Neutrophil (primary cell): ENCODE measurements around the gene FGD3.

Experiments used
- H3K27ac ChIP-seq: fragments of 200-600 bp; sonication (generic); 2 replicates; pipeline ENCODE4 v1.5.1; 2016; ENCODE audit warnings: mild to moderate bottlenecking, moderate library complexity
- H3K27me3 ChIP-seq: fragments of 200-600 bp; sonication (generic); 2 replicates; pipeline ENCODE4 v1.6.0; 2016; ENCODE audit warnings: mild to moderate bottlenecking
- H3K36me3 ChIP-seq: fragments of 200-600 bp; sonication (generic); 2 replicates; pipeline ENCODE4 v1.5.1; 2017
- H3K4me1 ChIP-seq, 2 experiments: fragments of 200-600 bp in 1 of 2; sonication (generic) in 1 of 2; 1 replicate in 1 of 2; 2 replicates in 1 of 2; pipeline versions ENCODE4 v1.5.1 to v1.6.1; 2013 to 2016; ENCODE audit warnings: low read depth in 1 of 2, low read length in 1 of 2, mild to moderate bottlenecking in 1 of 2, moderate library complexity in 1 of 2; ENCODE audit not compliant: control insufficient read depth in 1 of 2, insufficient read depth in 1 of 2
- H3K4me3 ChIP-seq, 2 experiments: fragments of 200-600 bp in 1 of 2; sonication (generic) in 1 of 2; 1 replicate in 1 of 2; 2 replicates in 1 of 2; pipeline ENCODE4 v1.5.1; 2013 to 2016; ENCODE audit warnings: low read depth in 1 of 2, low read length in 1 of 2, mild to moderate bottlenecking in 1 of 2, moderate library complexity in 1 of 2
- H3K9me3 ChIP-seq: fragments of 200-600 bp; sonication (generic); 2 replicates; pipeline ENCODE4 v1.5.1; 2016
- TF ChIP-seq, protein P1 (sequence below): fragments of 200-600 bp; sonication (generic); IDR thresholded peaks from 2 replicates; pipeline ENCODE4 v1.5.1; 2016; ENCODE audit warnings: antibody characterized with exemption

The FGD3 gene

DNA sequence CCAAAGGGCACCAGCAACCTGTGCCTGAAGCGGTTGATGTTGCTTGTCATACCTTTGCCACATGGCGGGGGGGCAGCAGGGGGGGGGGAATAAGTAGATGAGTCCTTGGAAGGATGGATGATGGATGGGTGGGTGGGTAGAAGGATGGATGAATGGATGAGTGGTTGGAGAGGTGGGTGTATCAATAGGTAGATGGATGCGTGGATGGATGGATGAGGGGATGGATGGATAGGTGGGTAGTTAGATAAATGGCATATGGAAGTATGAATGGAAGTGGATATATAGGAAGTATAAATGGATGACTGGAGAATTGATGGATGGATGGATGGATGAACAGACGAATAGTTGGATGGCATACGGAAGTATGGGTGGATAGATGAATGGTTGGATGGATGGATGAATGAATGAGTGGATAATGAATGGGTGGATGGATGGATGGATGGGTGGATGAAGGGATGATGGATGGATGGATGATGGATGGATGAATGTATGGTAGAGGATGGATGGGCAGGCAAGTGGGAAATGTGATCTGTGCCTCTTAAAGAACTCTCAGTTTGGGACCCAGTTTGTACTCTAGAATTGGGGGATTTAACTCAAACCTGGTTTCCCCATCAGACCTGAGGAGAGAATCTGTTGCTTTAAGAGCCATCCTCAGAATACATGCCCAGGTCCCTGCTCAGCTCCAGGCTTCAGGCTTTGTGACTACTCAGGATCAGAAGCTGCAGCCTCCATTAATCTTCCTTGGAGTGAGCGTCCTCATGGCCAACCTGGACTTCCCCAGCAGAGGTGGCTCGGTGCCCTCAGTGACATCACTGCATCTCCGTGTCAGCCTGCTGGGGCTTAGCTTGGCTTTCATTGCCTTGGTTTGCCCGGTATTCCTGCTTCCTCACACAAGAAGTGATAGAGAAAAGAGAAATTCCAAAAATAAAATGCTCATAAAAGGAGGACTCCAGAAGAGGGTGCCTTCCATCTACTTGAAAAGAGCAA lies 83.6 kb downstream of the FGD3 start:
- Histone ChIP-seq H3K36me3 (peaks cover 92% of the 10 kb centered on the region), H3K4me1 (peaks cover 100% of the 10 kb centered on the region in 2 experiments), H3K27me3 (no peaks in the 10 kb centered on the region), H3K27ac (peak overlapping the region; percentile 95), H3K9me3 (no peaks in the 10 kb centered on the region), H3K4me3 (peak overlapping the region in 1 of 2 experiments; percentile 24)
- TF ChIP-seq, protein P1, sequence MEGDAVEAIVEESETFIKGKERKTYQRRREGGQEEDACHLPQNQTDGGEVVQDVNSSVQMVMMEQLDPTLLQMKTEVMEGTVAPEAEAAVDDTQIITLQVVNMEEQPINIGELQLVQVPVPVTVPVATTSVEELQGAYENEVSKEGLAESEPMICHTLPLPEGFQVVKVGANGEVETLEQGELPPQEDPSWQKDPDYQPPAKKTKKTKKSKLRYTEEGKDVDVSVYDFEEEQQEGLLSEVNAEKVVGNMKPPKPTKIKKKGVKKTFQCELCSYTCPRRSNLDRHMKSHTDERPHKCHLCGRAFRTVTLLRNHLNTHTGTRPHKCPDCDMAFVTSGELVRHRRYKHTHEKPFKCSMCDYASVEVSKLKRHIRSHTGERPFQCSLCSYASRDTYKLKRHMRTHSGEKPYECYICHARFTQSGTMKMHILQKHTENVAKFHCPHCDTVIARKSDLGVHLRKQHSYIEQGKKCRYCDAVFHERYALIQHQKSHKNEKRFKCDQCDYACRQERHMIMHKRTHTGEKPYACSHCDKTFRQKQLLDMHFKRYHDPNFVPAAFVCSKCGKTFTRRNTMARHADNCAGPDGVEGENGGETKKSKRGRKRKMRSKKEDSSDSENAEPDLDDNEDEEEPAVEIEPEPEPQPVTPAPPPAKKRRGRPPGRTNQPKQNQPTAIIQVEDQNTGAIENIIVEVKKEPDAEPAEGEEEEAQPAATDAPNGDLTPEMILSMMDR: no peak

DNA sequence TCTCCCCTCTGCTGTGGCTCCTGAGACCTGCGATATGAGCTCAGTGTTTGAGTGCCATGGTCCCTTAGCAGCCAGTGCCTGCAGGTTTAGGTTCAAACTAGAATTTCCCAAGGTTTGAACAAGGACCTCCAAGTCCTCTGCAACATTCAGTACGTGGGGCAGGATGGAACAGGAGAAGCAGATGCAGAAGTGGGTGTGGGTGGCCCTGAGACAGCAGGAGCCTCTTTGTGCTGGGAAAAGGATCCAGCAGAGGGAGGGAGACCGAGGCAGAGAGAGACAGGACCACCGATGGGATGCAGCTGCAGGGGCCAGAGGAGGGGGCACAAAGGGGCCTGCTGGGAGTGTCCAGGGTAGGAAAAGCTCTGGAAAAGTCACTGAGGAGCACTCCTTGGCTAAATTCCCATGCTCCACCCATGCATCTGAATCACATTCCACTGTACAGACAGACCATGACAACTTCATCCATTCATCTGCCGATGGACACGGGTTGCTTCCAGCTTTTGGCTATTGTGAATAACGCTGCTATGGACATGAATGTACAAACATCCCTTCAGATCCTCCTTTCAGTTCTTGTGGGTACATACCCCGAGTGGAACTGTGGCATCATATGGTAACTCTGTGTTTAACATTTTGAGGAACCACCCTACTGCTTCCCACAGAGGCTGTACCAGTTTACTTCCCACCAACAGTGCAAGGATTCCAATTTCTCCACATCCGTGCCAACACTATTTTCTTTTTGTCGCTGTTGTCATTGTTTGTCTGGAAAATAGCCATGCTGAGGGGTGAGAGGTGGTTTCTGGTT lies 84.5 kb downstream of the FGD3 start:
- TF ChIP-seq, protein P1: no peak
- Histone ChIP-seq H3K36me3 (peaks cover 92% of the 10 kb centered on the region), H3K4me1 (peaks cover 100% of the 10 kb centered on the region in 2 experiments), H3K4me3 (peak overlapping the region in 1 of 2 experiments; percentile 24), H3K9me3 (no peaks in the 10 kb centered on the region), H3K27ac (peak overlapping the region; percentile 95), H3K27me3 (no peaks in the 10 kb centered on the region)

DNA sequence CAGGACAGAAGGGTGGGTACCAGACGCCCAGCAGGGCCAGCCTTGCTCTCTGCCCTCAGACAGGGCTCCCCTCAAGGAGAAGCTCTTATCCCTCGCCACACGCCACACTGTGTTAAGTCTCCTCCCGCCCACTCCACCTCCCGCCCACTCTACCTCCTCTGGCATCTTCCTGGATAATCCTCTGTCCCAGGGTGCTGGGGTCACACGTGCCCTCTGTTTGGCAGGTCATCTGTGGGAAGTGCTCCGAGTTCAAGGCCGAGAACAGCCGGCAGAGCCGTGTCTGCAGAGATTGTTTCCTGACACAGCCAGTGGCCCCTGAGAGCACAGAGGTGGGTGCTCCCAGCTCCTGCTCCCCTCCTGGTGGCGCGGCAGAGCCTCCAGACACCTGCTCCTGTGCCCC lies 85.2 kb downstream of the FGD3 start:
- Histone ChIP-seq H3K27me3 (no peaks in the 10 kb centered on the region), H3K27ac (peak overlapping the region; percentile 95), H3K4me1 (peaks cover 100% of the 10 kb centered on the region in 2 experiments), H3K4me3 (peak overlapping the region in 1 of 2 experiments; percentile 24), H3K36me3 (peaks cover 94% of the 10 kb centered on the region), H3K9me3 (no peaks in the 10 kb centered on the region)
- TF ChIP-seq, protein P1: no peak

DNA sequence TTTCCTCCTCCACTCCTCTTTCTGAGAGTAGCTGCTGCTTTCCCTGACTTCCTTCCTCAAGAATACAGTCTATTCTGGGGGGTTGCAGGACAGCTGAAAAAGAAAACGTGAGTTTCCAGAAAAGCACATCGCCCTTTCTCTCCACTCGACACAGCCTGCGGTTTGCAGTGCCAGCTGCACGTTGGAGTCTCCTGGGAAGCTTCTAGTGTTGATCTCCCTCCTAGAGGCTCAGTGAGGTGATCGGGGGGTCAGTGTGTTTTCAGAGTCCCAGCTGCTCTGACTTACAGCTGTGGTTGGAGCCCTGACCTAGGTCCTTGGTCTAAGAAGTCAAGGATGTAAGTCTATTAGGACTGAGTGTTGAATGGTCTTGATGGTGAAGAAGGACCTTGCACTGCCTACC lies 86.2 kb downstream of the FGD3 start:
- Histone ChIP-seq H3K36me3 (peaks cover 92% of the 10 kb centered on the region), H3K9me3 (no peaks in the 10 kb centered on the region), H3K27ac (peak overlapping the region; percentile 95), H3K4me3 (peak overlapping the region in 1 of 2 experiments; percentile 24), H3K27me3 (no peaks in the 10 kb centered on the region), H3K4me1 (peaks cover 100% of the 10 kb centered on the region in 2 experiments)
- TF ChIP-seq, protein P1: no peak

DNA sequence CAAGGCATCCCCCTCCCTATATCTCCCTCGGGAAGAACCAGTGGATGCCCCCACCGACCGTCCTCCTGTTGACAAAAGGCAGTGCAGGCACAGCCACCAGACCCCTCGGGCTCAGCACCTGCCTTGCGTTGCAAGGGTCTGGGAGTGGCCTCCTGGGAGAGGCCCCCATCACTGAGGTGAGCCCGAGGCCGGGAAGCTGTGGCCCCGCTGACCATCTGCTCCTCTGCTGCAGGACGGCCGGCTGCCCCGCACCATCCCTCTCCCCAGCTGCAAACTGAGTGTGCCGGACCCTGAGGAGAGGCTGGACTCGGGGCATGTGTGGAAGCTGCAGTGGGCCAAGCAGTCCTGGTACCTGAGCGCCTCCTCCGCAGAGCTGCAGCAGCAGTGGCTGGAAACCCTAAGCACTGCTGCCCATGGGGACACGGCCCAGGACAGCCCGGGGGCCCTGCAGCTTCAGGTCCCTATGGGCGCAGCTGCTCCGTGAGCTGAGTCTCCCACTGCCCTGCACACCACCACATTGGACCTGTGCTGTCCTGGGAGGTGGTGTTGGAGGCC lies 87.9 kb downstream of the FGD3 start:
- H3K9me3 ChIP-seq: no peaks in the 10 kb centered on the region
- TF ChIP-seq, protein P1: no peak
- H3K36me3 ChIP-seq: peaks cover 79% of the 10 kb centered on the region
- H3K27ac ChIP-seq: peak overlapping the region; percentile 95
- no peak overlapping the region for H3K4me3 ChIP-seq
- H3K4me1 ChIP-seq: peaks cover 100% of the 10 kb centered on the region in 2 experiments
- H3K27me3 ChIP-seq: no peaks in the 10 kb centered on the region
